Psoas muscle (tissue), 8 donors: ENCODE measurements around the gene LRRK1. TPM values are rescaled to one million over a fixed set of nuclear protein-coding genes. Genes with fewer than 3 reads are reported as not detected.
A peak's percentile ranks its signal among the peaks of the same experiment; 100 is the strongest.

Experiments
- ATAC-seq, 4 donors: fragments of 200-7000 bp; cut with Tn5 transposase; one replicate each; pipeline ENCODE4 v1.9.1; 2020; ENCODE audit warnings: moderate library complexity in 3 of 4, mild to moderate bottlenecking in 2 of 4
- DNase-seq, 2 donors: peaks; one replicate each; pipeline ENCODE4 v3.0.0-alpha.2; 2020
- H3K27ac ChIP-seq: fragments of 200-600 bp; one replicate; pipeline ENCODE4 v1.8.0; 2022
- H3K27me3 ChIP-seq, 3 donors: fragments of 200-600 bp in 1 of 3; one replicate each; pipeline versions ENCODE4 v1.6.1 to v1.8.0; 2013 to 2022; ENCODE audit warnings: low read length in 2 of 3, mild to moderate bottlenecking in 2 of 3, moderate library complexity in 1 of 3; ENCODE audit not compliant: insufficient read depth in 3 of 3
- H3K36me3 ChIP-seq, 2 donors: fragments of 200-600 bp in 1 of 2; one replicate each; pipeline versions ENCODE4 v1.6.1 to v1.8.0; 2013 to 2022; ENCODE audit warnings: low read depth in 1 of 2, mild to moderate bottlenecking in 1 of 2, moderate library complexity in 1 of 2; ENCODE audit not compliant: insufficient read depth in 1 of 2
- H3K4me1 ChIP-seq: fragments of 200-600 bp; one replicate; pipeline ENCODE4 v1.8.0; 2022
- H3K4me3 ChIP-seq: fragments of 200-600 bp; one replicate; pipeline ENCODE4 v1.8.0; 2022; ENCODE audit warnings: mild to moderate bottlenecking
- H3K9me3 ChIP-seq: fragments of 200-600 bp; one replicate; pipeline ENCODE4 v1.8.0; 2022
- CTCF ChIP-seq: fragments of 200-600 bp; IDR thresholded peaks from one replicate; pipeline ENCODE4 v1.8.0; 2022; ENCODE audit warnings: antibody characterized with exemption
- WGBS, 3 donors: extraction: QIAGEN DNeasy Blood & Tissue Kit; methylation state at CpG; one replicate each; pipeline versions ENCODE4 v1.1.6 to v1.1.7; 2013; 5-methylcytosine and 5-hydroxymethylcytosine counted together
- intact Hi-C, 2 donors: fragments of 100-400 bp; cut with DNase I; formaldehyde crosslinking; loops; one replicate each; pipeline versions ENCODE4 v1.11.0 to v1.14.2; 2022
- polyA plus RNA-seq, 3 donors: library from polyadenylated mRNA; stranded (reverse); fragments of 200-250 nt; gene quantifications; one replicate each; pipeline ENCODE4 v1.2.3, GENCODE V29; 2013
- total RNA-seq, 4 donors: library from RNA; stranded (reverse); fragmentation: NEBNext Ultra II Directional in 2 of 4; extraction: Animal tissue kit (Norgen Biotek cat#: 25700) in 2 of 4; gene quantifications; one replicate each; pipeline versions ENCODE4 v1.2.1 to v1.2.4, GENCODE V29; 2021 to 2023
- donor health status: healthy with polysubstance abuse.
- donor health status: DM: no; HTN: no; CAD: no; lungs with moderate emphysema.
- donor health status: Bipolar disorder and iron deficiency.
- donor health status: healthy.
- donor health status: DM: yes; HTN: yes; CAD: no.
- donor health status: DM: no; HTN: no; CAD: no.
- donor health status: DM: no; HTN: no; CAD: no.
- donor health status: DM: yes; HTN: yes; CAD: no.

The LRRK1 gene
- total and polyA plus RNA-seq, 7 donors: 0.91 to 7.6 (median 2.6) TPM

- Histone ChIP-seq H3K27me3 (no peaks in the 10 kb centered on the region), H3K36me3 (peaks cover 0 to 21% of the 10 kb centered on the region in 2 donors), H3K4me3 (no peak overlapping the region), H3K9me3 (no peaks in the 10 kb centered on the region), H3K27ac (no peak overlapping the region), H3K4me1 (no peaks in the 10 kb centered on the region)
- no peak for TF ChIP-seq CTCF
- intact Hi-C loops: loop anchor here (5.0 kb wide), 1 partner anchor 69 kb away; no protein-coding TSS in a partner anchor
- no peak for ATAC-seq
- WGBS, 3 donors: 35 to 53% (median 36%) methylated on average over 1 of the region's 1 CpG
- no peak for DNase-seq
These were observed 98.9 kb downstream of the LRRK1 start for GRCh38 chr15:101018016-101018415.

- no peak for DNase-seq
- no peaks in the 10 kb centered on the region for H3K9me3 ChIP-seq
- intact Hi-C loops: loop anchor here (5.0 kb wide), 1 partner anchor 69 kb away; no protein-coding TSS in a partner anchor
- WGBS, 3 donors: 67 to 78% (median 73%) methylated on average over 13 of the region's 13 CpGs
- TF ChIP-seq CTCF: no peak
- no peak overlapping the region for H3K27ac ChIP-seq
- peaks cover 0 to 21% of the 10 kb centered on the region in 2 donors for H3K36me3 ChIP-seq
- no peak overlapping the region for H3K4me3 ChIP-seq
- no peak for ATAC-seq
- H3K27me3 ChIP-seq: no peaks in the 10 kb centered on the region
- no peaks in the 10 kb centered on the region for H3K4me1 ChIP-seq
These were observed 99.3 kb downstream of the LRRK1 start for GRCh38 chr15:101018450-101018849.

GRCh38 chr15:101019366-101019896 is 100.3 kb downstream of the LRRK1 start:
- Histone ChIP-seq H3K27ac (no peak overlapping the region), H3K4me1 (no peaks in the 10 kb centered on the region), H3K4me3 (no peak overlapping the region), H3K36me3 (peaks cover 0 to 21% of the 10 kb centered on the region in 2 donors), H3K27me3 (no peaks in the 10 kb centered on the region), H3K9me3 (no peaks in the 10 kb centered on the region)
- intact Hi-C loops: loop anchor here (5.0 kb wide), 1 partner anchor 68 kb away; no protein-coding TSS in a partner anchor
- no peak for TF ChIP-seq CTCF
- WGBS, 3 donors: 86 to 92% (median 89%) methylated on average over 9 of the region's 9 CpGs
- DNase-seq: no peak
- ATAC-seq: no peak

GRCh38 chr15:101020451-101020850 is 101.3 kb downstream of the LRRK1 start:
- intact Hi-C loops: no loop called here
- peaks cover 0 to 20% of the 10 kb centered on the region in 2 donors for H3K36me3 ChIP-seq
- H3K4me1 ChIP-seq: no peaks in the 10 kb centered on the region
- H3K9me3 ChIP-seq: no peaks in the 10 kb centered on the region
- WGBS, 3 donors: 95 to 98% (median 96%) methylated on average over 5 of the region's 5 CpGs
- H3K27me3 ChIP-seq: no peaks in the 10 kb centered on the region
- DNase-seq (no peak), ATAC-seq (peak in 1 of 4 donors; percentile 7)
- TF ChIP-seq CTCF: no peak
- H3K4me3 ChIP-seq: no peak overlapping the region
- H3K27ac ChIP-seq: no peak overlapping the region

GRCh38 chr15:101020945-101021344 is 101.8 kb downstream of the LRRK1 start:
- H3K36me3 ChIP-seq: peaks cover 0 to 17% of the 10 kb centered on the region in 2 donors
- intact Hi-C loops: no loop called here
- 72% methylated on average over 10 of the region's 10 CpGs for WGBS, 3 donors
- H3K4me1 ChIP-seq: no peaks in the 10 kb centered on the region
- no peak for TF ChIP-seq CTCF
- no peaks in the 10 kb centered on the region for H3K9me3 ChIP-seq
- H3K27ac ChIP-seq: no peak overlapping the region
- H3K27me3 ChIP-seq: no peaks in the 10 kb centered on the region
- no peak overlapping the region for H3K4me3 ChIP-seq
- ATAC-seq (peak in 2 of 4 donors; percentile 16 to 61), DNase-seq (no peak)
